Suprapubic skin (tissue), 4 donors: Measurements from ENCODE around the gene COL16A1. TPM values are rescaled to one million over a fixed set of nuclear protein-coding genes. Genes with fewer than 3 reads are reported as not detected.
"Not testable (repeated sequence)": the region's sequence is repeated elsewhere in the genome, so short reads cannot be mapped to it uniquely, and the experiment has no call there.

Experiments
- DNase-seq, 2 donors: peaks; one replicate each; pipeline ENCODE4 v3.0.0-alpha.2; 2019; ENCODE audit warnings: low spot score in 2 of 2
- H3K27ac ChIP-seq: fragments of 200-600 bp; sonication (generic); one replicate; pipeline ENCODE4 v1.5.1; 2019
- H3K27me3 ChIP-seq: fragments of 200-600 bp; sonication (generic); one replicate; pipeline ENCODE4 v1.5.1; 2019
- H3K36me3 ChIP-seq: fragments of 200-600 bp; sonication (generic); one replicate; pipeline ENCODE4 v1.5.1; 2019
- H3K4me1 ChIP-seq: fragments of 200-600 bp; sonication (generic); one replicate; pipeline ENCODE4 v1.5.1; 2019
- H3K4me3 ChIP-seq: fragments of 200-600 bp; sonication (generic); one replicate; pipeline ENCODE4 v1.5.1; 2019; ENCODE audit warnings: mild to moderate bottlenecking
- H3K9me3 ChIP-seq: fragments of 200-600 bp; sonication (generic); one replicate; pipeline ENCODE4 v1.5.1; 2019
- CTCF ChIP-seq, 2 donors: fragments of 200-600 bp in 1 of 2; fragments of 450-650 bp in 1 of 2; sonication (generic) in 1 of 2; IDR thresholded peaks; one replicate each; pipeline ENCODE4 v1.5.1; 2016 to 2019; ENCODE audit warnings: antibody characterized with exemption in 2 of 2, mild to moderate bottlenecking in 1 of 2, moderate library complexity in 1 of 2
- EP300 ChIP-seq: sonication (generic); formaldehyde crosslinking; IDR thresholded peaks from one replicate; pipeline ENCODE4 v1.6.1; 2017; ENCODE audit warnings: antibody characterized with exemption
- POLR2A ChIP-seq, 2 donors: fragments of 450-650 bp; IDR thresholded peaks; one replicate each; pipeline ENCODE4 v1.6.1; 2017; ENCODE audit warnings: antibody characterized with exemption in 2 of 2, mild to moderate bottlenecking in 2 of 2, moderate library complexity in 2 of 2
- POLR2AphosphoS5 ChIP-seq, 3 donors: sonication (generic); formaldehyde crosslinking; IDR thresholded peaks; one replicate each; pipeline ENCODE4 v1.6.1; 2017; ENCODE audit warnings: antibody characterized with exemption in 3 of 3
- WGBS: methylation state at CpG from one replicate; pipeline ENCODE4 v1.1.5; 2018; 5-methylcytosine and 5-hydroxymethylcytosine counted together
- total RNA-seq, 4 donors: library from RNA; depleted of rRNA; stranded (reverse); fragments of >200 nt; gene quantifications; one replicate each; pipeline ENCODE4 v1.1.0, GENCODE V29; 2016

The COL16A1 gene
- total RNA-seq, 4 donors from 2014 or later: 41.6 to 188 (median 93.1) TPM

- Histone ChIP-seq H3K36me3 (no peaks in the 10 kb centered on the region), H3K4me3 (no peak overlapping the region), H3K4me1 (peaks cover 51% of the 10 kb centered on the region), H3K27me3 (no peaks in the 10 kb centered on the region), H3K9me3 (no peaks in the 10 kb centered on the region), H3K27ac (peak overlapping the region; percentile 89)
- TF ChIP-seq POLR2AphosphoS5 (IDR thresholded peaks at IDR 0.05) (no peak), EP300 (no peak), POLR2A (IDR thresholded peaks at IDR 0.05) (no peak), CTCF (IDR thresholded peaks at IDR 0.05) (no peak)
- DNase-seq: no peak
- 56% methylated on average over 4 of the region's 4 CpGs for WGBS
These were observed 8.3 kb upstream of the COL16A1 start for GRCh38 chr1:31712068-31712467.

- Histone ChIP-seq H3K4me1 (peaks cover 49% of the 10 kb centered on the region), H3K27me3 (peaks cover 6% of the 10 kb centered on the region), H3K4me3 (no peak overlapping the region), H3K9me3 (no peaks in the 10 kb centered on the region), H3K36me3 (no peaks in the 10 kb centered on the region), H3K27ac (no peak overlapping the region)
- no peak for DNase-seq
- WGBS: 66% methylated on average over 11 of the region's 11 CpGs
- TF ChIP-seq CTCF (IDR thresholded peaks at IDR 0.05) (no peak), POLR2AphosphoS5 (IDR thresholded peaks at IDR 0.05) (no peak)
These were observed 4.5 kb upstream of the COL16A1 start for GRCh38 chr1:31708324-31708723.

- TF ChIP-seq CTCF (IDR thresholded peaks at IDR 0.05) (no peak), POLR2AphosphoS5 (IDR thresholded peaks at IDR 0.05) (no peak), EP300 (no peak), POLR2A (IDR thresholded peaks at IDR 0.05) (no peak)
- Histone ChIP-seq H3K9me3 (no peaks in the 10 kb centered on the region), H3K4me1 (peaks cover 49% of the 10 kb centered on the region), H3K27ac (no peak overlapping the region), H3K36me3 (no peaks in the 10 kb centered on the region), H3K4me3 (no peak overlapping the region), H3K27me3 (peaks cover 6% of the 10 kb centered on the region)
- no peak for DNase-seq
- WGBS: 52% methylated on average over 5 of the region's 5 CpGs
These were observed 3.9 kb upstream of the COL16A1 start for GRCh38 chr1:31707711-31708110.

GRCh38 chr1:31707059-31707600 lies 3.3 kb upstream of the COL16A1 start:
- H3K27ac ChIP-seq, H3K9me3 ChIP-seq, H3K27me3 ChIP-seq, H3K36me3 ChIP-seq, H3K4me3 ChIP-seq, DNase-seq: not testable (repeated sequence)
- 94% methylated on average over 4 of the region's 4 CpGs for WGBS
- peaks cover 49% of the 10 kb centered on the region for H3K4me1 ChIP-seq

- no peak for DNase-seq
- TF ChIP-seq EP300 (no peak), POLR2A (IDR thresholded peaks at IDR 0.05) (no peak), CTCF (IDR thresholded peaks at IDR 0.05) (no peak), POLR2AphosphoS5 (IDR thresholded peaks at IDR 0.05) (no peak)
- peaks cover 54% of the 10 kb centered on the region for H3K4me1 ChIP-seq
- peaks cover 6% of the 10 kb centered on the region for H3K27me3 ChIP-seq
- no peaks in the 10 kb centered on the region for H3K9me3 ChIP-seq
- H3K4me3 ChIP-seq: no peak overlapping the region
- 66% methylated on average over 5 of the region's 15 CpGs for WGBS
- H3K27ac ChIP-seq: no peak overlapping the region
- H3K36me3 ChIP-seq: no peaks in the 10 kb centered on the region
These were observed 2.7 kb upstream of the COL16A1 start for GRCh38 chr1:31706384-31707058.
